ENCODE data around the gene ST6GALNAC3.
"Not testable (repeated sequence)": the region's sequence is repeated elsewhere in the genome, so short reads cannot be mapped to it uniquely, and the experiment has no call there.

The ST6GALNAC3 gene

DNA sequence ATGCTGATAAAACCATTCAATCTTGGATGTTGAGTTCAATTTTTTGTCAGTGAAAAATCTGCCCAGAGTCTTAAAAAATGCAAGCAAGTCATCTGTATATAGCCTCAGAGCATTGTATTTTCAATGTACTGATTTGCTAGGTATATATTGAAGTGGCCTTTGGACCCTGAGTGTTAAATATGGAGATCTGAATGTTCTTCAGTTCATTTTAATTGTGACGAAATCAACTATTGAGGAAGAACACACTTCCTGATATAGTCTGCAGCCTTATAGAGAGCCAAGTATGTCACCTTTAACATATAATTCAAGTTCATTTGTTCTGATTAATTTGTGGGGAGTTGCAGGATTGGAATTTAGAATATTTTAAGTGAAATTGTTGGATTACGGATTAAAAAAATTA, 128.1 kb downstream of the ST6GALNAC3 start:
- no peak for DNase-seq

DNA sequence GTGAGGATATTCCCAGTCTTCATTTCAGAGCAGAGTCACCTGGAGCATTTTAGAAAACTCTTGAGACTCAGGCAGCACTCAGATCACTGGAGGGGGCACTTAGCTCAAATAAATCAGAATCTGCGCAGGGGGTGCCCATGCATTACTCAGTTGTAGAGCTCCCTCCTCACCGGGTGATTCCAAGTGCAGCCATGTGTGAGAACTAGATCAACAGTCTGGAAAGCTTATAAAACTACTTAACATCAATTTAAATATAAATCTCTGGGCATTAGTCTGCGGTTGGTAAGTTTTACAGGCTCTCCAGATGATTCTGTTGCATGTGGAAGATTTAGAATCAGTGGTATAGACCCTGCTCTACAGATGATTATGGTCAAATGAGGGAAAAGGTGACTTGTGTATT, 128.6 kb downstream of the ST6GALNAC3 start:
- no peak for DNase-seq

DNA sequence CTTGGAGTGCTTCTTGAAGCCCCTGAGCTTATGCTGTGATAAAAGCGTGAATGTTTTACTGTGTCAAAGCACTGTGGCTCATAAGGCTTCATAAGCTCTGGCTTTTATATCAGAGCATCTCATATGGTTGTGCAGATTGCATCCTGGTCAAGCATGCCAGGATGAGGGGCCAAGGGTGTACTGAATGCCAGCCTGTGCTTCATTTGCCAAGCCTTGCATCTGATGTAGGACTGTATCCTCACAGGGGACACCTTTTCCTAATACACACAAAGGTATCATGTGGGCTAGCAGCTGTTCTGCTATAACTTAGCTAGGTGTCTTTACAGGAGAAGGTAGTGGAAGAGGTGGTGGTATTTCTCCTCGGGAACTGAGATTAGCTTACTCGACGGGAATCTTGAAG, 134.7 kb downstream of the ST6GALNAC3 start:
- no peak for DNase-seq

DNA sequence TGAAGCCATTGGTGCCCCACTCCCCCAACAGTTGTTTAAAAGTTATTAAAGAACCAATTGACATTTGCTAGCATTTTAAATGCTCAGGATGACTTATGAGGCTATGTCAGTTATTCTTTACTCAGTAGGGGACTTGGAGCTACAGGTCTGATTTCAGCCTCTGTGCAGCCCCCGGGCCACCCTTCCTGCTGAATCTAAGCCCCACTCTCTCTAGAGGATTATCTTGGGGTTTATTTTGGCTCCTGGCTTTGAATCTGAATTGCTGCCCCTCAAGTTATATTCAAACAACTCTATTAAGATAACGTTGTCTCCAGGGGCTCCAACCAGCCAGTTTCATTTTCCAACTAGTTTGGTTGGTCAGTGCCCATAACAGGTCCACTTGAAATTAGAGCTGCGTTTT, 135.1 kb downstream of the ST6GALNAC3 start:
- no peak for DNase-seq

DNA sequence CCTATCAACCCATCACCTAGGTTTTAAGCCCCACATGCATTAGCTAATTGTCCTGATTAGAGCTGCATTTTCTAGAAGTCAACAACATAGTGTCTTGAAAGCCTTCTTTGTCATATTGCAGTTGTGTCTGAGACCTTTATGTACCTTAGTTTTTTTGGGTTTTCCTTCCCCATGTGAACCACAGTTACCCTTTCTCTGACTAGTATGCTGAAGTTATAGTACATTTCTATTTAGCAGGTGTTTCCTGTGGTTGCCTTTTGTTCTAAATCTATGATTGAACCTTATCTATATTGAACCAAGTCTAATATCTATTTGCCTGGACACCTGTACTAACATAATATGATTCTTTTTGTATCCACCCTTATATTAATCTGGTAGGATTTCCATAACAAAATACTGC, 135.6 kb downstream of the ST6GALNAC3 start:
- DNase-seq: no peak

DNA sequence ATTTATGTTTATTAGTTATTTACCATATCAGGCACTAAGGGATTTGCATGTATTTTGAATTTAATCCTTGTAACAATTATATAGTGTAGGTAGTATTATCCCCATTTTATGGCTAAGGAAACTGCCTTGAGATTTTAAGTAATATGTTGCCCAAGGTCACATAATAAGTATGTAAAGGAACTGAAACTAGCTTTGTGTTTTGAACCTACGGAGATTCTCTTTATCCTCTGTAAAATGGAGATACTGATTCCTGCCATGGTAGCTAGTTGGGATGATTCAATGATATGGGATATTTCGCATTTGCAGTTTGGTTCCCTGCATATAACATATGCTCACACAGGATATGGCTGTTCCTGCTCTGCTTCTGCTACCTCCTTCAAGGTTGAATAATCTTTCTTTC, 144.3 kb downstream of the ST6GALNAC3 start:
- DNase-seq: no peak

DNA sequence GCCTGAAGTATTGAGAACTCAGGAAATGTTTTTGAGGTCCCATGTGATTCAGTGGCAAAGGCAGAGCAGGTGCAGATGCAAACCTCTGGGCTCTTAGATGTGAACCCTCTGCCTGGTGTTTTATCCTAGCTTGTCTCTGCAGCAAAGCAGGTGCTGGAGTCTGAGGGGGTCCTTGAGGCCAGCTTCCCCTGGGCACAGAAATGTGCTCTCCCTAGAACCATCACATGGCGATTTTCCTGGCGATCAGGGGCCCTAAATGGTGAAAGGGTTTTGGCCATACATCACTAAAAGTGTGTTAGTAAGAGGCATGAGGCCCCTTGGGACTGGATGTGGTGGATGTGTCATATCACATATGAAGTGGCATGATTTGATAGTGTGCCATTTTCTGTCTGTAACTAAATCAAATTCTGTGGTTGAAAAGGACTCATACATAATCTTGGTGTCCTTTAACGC, 144.8 kb downstream of the ST6GALNAC3 start:
- DNase-seq: no peak

DNA sequence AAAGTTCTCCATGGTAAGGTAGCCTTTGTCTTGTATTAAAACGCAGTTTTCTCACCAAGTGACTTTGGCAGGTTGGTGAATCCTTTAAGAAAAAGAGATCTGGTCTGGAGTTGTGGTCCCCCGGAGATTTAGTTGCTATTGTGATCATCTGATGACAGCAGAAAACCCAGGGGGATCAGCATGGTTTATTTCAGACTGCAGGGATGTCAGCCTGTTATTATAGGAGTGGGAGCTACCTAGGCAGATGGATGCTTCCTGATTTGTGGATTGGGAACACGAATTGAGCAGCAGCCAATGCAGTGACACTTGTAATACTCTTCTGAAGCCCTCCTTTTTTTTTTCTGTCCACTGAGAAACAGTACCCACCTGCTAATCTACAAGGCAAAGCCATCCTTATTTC, 150.2 kb downstream of the ST6GALNAC3 start:
- DNase-seq: no peak

DNA sequence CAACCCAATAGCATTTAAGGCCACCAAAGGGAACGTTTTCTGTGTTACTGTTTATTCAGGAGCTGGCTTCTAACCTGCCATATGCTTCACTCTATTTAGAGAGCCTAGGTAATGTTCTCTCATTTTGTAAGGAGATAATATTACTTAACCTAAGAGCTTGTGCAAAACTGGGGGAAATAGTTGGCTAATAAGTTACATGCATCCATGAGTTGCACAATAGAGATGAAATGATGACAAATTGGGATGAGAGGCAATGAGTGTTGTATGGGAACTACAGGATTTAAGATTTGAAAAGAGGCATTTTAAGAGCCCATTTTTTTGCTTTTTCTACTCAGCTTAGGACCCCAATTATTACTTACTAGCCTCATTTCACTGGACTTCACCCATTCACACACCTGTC, 151.0 kb downstream of the ST6GALNAC3 start:
- no peak for DNase-seq

DNA sequence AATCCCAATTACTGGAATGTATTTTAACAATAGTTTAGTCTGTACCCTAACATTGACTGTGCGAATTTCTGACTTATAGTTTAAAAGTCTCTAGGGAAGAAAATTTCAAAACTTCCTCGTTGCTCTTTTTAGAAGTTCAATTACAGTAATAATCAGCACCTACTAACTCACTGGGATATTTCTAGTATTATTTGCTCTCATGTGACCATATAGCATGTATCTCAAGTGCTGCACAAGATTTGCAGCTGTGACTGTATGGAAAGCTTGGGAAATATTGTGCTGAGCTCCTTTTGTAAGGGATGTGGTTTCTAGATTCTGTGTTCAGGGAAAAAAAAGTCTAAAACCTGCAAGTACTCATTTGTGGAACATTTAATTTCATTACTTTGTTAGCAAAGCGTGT, 153.1 kb downstream of the ST6GALNAC3 start:
- no peak for DNase-seq

DNA sequence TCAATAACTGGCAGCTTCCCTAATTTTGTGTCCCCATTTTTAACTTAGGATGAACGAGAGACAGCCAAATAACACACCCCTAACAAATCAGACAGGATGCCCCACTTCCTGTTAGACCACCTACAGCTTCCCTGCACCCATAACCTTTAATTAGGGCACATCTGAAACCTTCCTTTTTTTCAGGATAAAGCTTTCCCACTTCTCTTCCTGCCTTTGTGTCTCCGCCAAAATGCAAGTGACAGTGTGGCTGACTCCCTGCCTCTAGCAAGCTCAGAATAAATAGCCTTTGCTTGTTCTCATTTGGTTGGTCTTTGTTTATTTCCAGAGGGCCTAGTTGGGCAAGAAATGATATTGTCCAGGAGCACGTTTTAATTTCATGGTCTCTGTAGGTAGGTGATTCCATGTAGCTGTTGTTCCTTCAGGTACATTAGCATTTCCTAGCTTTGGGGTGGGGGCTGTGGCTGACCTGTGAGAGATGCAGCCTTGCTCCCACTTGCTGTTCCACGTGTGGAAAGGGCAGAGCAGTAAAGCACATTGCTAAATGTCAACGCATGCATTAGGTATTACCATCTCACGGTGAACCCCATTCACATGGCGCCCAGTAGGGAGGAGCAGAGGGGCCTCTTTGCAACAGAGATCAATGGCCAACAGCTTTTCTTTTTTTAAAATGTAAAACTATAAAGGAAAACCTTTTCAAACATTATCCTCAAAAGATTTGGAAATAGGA, 154.9 kb downstream of the ST6GALNAC3 start:
- DNase-seq: no peak

DNA sequence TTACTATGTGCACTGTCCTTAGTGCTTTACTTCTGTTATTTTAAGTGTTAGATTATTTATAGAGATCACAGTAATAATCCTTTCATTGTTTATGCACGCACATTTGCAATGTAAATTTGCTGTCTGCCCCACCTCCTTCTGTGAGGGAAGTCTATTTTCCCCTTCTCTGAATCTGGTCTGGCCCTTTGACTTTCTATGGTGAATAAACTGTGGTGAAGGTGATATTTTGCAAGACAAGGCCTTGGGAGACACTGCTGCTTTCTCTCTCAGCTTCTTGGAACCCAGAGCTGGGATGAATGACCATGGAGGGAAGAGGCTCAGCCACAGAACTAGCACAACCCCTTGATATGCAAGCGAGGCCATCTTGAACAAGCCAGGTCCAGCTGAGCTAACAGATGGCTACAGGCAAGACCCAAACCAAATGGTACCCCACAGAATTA, 156.3 kb downstream of the ST6GALNAC3 start:
- DNase-seq: no peak

DNA sequence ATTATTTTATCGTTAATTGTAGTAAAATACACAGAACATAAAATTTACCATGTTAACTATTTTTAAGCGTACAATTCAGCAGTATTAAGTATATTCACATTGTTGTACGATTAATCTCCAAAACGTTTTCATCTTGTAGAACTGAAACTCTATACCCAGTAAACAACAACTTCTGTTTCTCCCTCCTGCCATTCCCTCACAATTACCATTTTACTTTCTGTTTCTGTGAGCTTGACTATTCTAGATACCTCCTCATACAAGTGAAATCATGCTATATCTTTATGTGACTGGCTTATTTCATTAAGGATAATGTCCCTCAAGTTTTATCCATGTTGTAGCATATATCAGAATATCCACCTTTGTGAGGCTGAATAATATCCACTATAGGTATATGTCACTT, 156.8 kb downstream of the ST6GALNAC3 start:
- DNase-seq: no peak

DNA sequence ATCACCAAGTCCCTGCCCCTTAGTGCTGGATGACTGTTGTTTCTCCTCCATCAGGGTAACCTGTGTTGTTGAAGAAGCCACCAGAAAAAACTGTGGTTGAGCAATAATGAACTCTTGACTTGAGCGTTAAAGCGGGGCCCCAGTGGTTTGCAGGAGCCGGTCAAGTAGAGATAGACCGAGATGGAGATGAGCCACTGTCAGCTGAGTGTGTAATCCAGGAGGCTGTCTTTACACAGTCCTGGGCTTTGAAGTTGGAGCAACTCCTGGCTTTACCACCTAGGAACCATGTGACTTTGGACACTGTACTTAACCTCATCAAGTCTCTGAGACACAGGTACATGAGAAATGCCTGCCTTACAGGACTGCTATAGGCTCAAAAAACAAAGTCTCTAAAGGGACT, 158.1 kb downstream of the ST6GALNAC3 start:
- DNase-seq: no peak

DNA sequence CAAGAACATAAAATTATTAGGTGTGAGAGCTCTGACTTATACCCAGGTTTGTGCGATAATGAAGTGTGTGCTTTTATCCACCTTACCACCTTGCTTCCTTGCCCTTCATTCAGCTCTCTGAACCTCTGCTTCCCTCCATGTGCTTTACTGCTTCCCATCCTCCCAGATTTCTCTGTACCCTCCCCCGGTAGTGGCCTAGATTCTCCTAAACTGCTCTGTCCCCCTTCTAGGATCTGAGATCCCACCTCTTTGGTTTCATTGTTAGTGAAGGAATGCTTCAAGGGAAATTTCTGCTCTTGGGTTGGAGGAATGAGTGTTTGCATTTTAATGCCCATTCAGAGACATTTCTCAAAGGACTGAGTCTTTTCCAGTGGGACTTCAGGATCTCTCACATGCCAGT, 159.5 kb downstream of the ST6GALNAC3 start:
- no peak for DNase-seq

DNA sequence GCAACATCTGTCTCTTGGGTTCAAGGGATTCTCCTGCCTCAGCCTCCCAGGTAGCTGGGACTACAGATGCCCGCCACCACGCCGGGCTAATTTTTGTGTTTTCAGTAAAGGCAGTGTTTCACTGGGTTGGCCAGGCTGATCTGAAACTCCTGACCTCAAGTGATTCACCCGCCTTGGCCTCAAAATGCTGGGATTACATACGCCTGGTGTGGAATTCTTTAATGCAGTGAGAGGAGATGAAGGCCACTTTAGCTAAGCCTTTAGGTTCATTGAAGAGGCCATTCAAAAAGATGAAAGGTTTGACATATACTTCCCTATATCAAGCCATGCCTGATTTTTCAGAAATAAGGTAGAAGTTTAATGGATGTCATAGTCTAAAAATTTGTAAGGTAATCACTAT, 162.7 kb downstream of the ST6GALNAC3 start:
- DNase-seq: no peak

DNA sequence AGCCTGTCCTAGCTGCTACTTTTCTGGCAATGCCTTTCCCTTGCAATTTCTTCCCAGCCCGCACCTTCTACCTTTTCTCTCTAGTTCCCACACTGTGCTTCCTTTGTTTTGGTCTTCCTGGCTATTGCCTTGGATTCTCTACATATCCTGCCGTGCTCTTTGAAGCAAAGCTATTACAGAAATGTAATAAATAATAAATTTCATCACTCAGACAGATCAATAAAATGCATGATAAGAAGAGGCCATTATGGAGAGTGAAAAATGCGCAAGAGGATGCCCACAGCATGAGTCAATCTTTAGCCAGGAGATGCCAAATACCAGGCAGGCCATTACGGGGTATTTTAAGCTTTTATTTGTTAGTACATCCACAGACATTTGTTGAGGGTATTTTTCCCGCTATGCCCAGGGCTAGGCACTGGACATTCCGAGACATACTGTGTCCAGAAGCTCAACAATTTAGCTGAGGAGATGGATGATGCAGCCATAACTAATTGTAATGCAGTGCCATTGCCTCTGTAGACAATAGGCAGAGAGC, 163.6 kb downstream of the ST6GALNAC3 start:
- DNase-seq: no peak

DNA sequence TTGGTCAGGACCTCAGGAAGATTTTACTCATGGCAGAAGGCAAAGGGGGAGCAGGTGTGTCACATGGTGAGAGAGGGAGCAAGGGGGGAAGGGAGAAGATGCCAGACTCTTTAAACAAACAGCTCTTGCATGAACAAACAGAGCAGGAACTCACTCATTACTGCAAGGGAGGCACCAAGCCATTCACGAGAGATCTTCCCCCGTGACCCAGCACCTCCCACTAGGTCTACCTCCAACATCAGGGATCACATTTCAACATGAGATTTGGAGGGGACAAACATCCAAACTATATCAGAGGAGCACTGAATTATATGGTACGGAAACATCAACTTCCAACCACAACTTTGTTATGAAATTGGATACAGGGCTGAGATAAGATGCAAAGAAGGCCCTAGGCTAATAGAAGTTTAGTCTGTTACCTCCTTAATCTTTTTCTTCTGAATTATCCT, 164.9 kb downstream of the ST6GALNAC3 start:
- no peak for DNase-seq

DNA sequence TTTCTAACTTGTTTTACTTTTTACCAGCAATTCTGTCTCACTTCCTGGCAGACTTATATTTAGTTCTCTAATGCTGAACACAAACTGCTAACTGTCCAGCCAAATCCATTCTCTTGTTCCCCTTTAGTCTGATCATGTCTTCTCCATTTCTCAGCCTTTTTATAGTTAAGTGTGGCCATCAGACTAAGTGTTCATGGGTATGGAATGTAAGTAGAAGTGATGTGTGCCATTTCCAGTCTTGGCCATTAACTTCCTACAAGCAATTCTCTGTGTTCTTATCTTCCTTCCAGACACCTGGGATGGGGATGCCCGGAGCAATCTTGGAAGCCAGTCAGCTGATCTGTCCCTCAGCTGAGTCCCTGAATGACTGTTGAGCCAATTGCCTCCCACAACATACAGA, 165.8 kb downstream of the ST6GALNAC3 start:
- DNase-seq: no peak

DNA sequence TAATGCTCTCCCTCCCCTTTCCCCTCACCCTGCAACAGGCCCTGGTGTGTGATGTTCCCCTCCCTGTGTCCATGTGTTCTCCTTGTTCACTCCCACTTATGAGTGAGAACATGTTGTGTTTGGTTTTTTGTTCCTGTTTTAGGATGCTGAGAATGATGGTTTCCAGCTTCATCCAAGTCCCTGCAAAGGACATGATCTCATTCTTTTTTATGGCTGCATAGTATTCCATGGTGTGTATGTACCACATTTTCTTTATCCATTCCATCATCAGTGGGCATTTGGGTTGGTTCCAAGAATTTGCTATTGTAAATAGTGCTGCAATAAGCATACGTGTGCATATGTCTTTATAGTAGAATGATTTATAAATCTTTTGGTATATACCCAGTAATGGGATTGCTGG, 168.0 kb downstream of the ST6GALNAC3 start:
- DNase-seq: not testable (repeated sequence)

DNA sequence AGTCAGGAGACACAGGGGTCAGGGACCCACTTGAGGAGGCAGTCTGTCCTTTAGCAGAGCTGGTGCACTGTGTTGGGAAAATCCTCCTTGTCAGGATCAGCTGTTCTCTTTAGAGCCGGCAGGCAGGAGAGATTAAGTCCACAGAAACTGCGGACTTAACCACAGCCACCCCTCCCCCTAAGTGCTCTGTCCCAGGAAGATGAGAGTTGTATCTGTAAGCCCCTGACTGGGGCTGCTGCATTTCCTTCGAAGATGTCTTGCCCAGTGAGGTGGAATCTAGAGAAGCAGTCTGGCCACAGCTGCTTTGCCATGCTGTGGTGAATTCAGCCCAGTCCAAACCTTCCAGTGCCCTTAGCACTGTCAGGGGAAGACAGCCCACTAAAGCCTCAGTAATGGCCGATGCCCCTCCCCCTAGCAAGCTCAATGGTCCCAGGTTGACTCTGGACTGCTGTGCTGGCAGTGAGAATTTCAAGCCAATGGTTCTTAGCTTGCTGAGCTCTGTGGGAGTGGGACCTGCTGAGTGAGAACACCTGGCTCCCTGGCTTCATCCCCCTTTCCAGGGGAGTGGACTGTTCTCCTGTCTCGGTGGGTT, 172.8 kb downstream of the ST6GALNAC3 start:
- DNase-seq: no peak

DNA sequence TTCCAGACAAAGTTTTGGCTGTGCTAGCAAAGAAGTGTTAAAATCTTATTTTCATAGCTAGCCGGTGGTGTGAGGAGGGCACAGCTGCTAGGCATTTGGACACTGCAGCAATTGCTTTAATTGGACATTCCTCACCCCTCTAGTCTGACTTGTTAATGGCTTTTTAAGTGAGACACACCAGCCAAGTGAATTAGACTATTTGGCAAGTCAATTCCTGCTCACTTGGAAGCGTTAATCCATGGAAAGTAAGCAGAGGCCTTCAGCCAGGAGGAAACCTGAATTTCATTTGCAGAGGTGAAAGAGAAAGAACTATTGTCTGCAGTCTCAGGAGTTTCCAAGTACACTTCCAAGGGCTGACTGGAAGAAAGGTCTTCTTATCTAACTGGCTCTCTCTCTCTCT, 175.7 kb downstream of the ST6GALNAC3 start:
- DNase-seq: no peak

DNA sequence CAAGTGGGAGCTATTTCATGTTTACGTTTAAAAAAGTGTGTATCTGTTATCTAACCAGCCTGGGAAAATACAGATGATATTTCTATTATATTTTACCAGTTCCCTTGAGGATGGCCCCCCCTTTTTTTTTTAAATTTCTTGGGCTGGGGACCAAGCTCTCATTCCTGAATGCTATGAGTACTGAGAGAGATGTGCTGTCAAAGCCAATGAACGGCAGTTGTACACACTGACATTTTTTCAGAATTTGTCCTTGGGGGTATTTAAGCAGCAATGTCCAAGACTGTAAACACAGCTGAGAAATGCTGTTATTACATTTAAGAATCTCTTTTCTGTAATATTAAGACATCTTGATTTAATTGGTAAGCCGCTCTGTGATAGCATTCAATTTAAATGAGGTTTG, 177.9 kb downstream of the ST6GALNAC3 start:
- DNase-seq: no peak

Data from CD4-positive, alpha-beta T cell treated with Interleukin-4 for 1 hour (primary cell).